HG03175 (cell line): Measurements from ENCODE around the gene TMEM120B.
"Not testable (repeated sequence)": the region's sequence is repeated elsewhere in the genome, so short reads cannot be mapped to it uniquely, and the experiment has no call there.

Experiments
- ATAC-seq: cut with Tn5 transposase; IDR thresholded peaks from one replicate; pipeline ENCODE4 v1.9.1; 2021; ENCODE audit warnings: mild to moderate bottlenecking, moderate library complexity; ENCODE audit not compliant: unreplicated experiment

TMEM120B gene

DNA sequence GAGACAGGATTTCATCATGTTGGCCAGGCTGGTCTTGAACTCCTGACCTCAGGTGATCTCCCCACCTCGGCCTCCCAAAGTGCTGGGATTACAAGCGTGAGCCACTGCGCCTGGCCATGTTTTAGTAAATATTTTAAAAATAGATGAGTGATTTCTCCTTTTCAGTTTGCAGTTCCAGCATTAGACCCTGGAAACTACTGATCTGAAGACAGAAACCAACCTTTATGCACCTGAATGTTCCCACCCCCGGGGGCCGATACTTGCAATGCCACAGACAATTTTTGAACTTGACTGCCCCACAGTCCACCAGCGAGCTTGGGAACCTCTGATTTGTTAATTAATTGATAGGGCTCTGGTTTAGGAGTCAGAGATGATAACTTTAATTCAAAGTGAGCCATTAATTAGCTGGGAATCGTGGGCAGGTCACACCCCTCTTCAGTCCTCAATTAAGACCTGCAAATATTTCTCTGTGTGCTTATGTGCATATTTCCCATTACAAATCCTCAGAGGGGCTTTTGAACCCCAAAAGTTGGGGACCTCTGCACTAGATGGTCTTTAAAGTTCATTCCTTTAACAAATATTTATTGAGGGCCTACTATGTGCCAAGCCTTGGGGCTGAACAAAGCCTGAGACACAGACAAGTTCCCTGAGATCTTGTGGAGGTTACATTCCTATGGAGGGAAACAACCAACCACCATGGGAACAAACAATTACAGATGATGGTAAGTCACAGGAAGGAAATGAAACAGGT, 4.1 kb upstream of the TMEM120B start:
- no peak for ATAC-seq

DNA sequence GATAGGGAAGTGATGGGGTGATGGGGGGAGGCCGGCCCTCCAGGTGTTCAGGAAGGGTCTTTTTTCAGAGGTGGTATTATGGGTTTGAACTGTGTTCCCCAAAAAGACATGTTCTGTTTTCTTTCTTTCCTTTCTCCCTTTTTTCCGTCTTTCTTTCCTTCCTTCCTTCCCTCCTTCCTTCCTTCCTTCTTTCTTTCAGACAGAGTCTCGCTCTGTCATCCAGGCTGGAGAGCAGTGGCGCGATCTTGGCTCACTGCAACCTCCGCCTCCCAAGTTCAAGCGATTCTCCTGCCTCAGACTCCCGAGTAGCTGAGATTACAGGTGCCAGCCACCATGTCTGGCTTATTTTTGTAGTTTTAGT, 3.5 kb upstream of the TMEM120B start:
- not testable (repeated sequence) for ATAC-seq

DNA sequence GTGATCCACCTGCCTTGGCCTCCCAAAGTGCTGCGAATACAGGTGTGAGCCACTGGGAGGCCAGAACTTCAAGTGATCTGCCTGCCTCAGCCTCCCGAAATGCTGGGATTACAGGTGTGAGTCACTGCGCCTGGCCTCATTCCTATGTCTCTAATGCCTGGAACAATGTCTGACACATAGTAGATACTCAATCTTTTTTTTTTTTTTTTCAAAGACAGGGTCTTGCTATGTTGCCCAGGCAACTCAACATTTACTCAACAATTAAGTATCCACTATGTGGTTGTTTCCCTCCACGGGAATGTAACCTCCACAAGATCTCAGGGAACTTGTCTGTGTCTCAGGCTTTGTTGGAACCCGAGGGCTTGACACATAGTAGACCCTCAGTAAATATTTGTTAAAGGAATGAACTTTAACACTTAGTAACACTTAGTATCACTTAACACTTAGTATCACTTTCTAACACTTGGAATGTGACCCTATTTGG, 3.0 kb upstream of the TMEM120B start:
- ATAC-seq: no peak

DNA sequence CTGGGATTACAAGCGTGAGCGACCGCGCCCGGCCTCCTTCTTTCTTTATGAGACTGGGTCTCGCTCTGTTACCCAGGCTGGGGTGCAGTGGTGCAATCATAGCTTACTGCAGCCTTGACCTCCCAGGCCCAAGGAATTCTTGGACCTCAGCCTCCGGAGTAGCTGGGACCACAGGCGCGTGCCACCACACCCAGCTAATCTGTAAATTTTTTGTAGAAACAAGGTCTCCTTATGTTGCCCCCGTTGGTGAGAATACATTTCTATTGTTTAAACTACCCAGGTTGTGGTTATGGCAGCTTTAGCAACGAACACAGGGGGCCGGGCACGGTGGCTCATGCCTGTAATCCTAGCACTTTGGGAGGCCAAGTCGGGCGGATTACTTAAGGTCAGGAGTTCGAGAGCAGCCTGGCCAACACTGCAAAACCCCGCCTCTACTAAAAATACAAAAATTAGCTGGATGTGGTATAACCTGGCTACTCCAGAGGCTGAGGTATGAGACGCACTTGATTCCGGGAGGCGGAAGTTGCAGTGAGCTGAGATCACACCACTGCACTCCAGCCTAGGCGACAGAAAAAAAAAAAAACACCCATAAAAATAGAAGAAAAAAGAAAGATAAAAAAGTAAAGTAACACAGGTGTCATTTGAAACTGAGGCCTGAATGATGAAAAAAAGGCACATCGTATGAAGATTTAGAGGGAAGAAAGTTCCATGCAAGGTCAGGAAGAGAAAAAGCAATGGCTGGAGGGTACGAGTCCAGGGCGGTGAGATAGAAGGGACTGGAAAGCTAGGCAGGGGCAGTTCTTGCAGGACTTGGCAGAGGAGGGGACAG, 977 bp upstream of the TMEM120B start:
- ATAC-seq: no peak

DNA sequence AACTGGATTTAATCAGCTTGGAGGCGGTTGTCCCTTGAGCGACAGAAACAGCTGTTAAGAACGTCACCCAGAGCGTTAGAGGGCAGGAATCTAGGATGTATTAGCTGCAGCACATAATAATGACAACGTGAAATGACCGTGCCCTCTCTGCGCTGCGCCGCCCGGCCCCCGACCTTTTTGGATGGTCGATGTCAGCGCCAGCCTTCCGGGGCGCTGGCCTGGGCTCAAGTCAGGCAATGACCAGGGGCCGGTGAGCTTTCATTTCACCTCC, 427 bp upstream of the TMEM120B start:
- ATAC-seq: peak; percentile 32

DNA sequence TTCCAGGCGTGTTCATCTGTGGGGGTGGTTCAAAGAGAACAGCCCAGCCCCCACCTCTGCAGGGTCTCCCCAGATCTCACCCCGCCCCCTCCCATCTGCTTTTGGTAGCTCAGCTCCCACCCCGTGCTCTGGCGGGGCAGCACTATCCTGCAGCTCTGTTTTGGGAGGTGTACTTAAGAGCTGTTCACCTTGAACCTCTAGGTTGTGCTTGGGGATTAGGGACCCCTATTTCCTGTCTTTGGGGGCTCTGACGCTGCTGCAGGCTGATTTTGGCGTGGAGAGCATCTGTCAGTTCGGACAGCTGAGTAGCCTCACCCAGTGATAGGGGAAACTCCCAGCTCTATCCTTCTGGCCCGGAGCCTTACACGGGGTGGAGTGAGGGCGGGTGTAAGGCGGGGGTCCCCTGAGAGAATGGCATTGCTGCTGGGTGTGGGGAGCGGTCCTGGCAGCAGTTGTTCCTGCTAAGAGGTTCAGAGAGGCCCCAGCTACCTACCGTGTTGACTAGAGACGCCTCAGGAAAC, 765 bp downstream of the TMEM120B start:
- ATAC-seq: no peak

DNA sequence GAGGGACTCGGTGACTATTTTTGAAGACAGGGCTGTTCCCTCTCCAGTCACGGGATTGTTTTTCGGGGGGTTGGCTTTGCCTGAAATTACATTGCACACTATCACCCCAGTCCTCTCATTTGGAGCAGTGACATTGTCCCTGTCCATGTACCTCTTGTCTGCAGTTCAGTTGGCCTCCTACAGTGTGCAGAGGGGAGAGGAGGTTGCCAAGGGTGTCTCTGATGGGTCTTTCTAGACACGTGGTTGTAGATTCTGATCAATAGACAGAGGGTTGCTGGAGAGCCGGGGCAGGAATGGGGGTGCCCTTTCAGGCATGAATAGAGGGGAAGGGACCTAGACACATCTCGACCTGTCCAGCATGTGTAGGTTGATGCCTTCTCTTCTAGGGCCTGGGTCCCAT, 1.2 kb downstream of the TMEM120B start:
- no peak for ATAC-seq

DNA sequence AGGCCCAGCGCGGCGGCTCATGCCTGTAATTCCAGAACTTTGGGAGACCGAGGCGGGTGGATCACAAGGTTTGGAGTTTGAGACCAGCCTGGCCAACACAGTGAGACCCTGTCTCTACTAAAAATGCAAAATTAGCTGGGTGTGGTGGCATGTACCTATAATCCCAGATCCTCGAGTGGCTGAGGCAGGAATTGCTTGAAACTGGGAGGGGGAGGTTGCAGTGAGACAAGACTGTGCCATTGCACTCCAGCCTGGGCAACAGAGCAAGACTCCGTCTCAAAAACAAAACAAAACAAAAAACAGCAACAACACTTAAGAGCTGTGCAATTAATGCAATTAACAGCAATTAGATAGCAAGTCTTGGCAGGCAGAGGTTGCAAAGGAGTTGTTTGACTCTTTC, 2.5 kb downstream of the TMEM120B start:
- not testable (repeated sequence) for ATAC-seq

DNA sequence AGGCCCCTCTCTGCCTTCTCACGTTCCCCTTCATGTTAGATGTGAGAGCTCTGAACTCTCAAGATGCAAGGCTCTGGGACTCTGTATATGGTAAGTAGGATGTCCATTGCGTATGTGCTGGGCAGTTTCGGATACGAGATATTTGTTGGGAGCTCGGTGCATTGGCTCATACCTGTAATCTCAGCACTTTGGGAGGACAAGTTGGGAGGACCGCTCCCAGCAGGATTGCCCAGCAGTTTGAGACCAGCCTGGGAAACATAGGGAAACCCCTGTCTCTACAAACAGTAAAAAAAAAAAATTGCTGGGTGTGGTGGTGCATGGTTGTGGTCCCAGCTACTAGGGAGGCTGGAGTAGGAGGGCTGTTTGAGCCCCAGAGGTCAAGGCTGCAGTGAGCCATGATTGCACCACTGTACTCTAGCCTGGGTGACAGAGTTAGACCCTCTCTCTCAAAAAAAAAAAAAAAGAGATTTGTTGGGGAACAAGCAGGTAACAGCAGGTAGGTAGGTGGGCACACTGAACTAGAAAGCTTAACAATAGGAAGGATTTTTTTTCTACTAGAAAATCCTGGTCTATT, 3.4 kb downstream of the TMEM120B start:
- no peak for ATAC-seq

DNA sequence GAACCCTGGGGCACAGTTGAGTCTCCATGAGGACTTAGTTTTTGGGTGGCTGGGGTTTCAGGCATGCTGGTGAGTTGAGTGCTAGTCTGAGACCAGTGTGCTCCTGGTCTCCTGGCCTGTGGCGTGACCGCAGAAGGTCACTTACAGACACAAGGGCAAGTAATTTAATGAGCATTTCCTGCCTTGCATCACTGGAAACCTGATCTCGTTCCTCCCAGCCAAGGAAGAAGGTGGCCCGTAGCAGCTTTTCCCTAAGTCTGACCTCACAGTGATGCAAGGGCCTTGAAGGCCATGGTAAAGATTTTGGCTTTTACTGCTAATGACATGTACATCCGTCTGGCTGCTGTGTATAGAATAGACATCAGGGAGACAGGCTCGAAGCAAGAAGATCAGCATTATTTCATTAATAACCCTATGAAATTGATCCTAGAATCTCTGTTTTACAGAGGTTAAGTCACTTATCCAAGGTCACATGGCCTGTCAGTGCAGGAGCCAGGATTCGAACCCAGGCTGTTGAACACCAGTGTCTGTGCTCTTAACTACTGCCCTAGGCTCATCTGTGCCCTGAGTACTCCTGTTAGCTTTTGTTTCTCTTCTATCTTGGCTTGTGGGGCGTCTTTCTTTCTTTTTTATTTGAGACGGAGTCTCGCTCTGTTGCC, 4.6 kb downstream of the TMEM120B start:
- ATAC-seq: no peak

DNA sequence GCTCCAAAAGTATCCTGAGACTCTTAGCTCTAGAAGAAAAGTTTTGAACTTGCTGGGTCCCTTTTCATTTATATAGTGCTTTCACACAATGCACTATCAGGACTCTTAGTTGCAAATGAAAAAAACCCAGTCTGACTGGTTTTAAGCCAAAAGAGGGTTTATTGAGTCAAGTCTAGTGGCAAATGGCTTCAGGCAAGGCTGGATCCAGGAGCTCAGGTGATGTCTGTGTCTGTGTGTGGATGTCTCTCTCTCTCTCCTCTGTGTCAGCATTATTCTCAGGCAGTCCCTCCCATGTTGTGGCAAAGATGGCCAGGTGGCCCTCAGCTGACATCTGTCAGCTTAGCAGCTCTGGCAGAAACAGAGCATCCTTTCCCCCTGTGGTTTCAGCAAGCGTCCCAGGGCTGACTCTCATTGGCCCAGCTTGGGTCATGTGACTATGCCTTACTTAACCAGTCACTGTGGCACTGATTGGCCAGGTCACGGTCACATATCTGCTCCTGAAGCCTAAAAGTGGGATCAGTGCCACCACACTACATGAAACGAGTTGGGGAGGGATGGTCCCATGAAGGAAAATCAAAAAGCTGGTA, 6.2 kb downstream of the TMEM120B start:
- no peak for ATAC-seq

DNA sequence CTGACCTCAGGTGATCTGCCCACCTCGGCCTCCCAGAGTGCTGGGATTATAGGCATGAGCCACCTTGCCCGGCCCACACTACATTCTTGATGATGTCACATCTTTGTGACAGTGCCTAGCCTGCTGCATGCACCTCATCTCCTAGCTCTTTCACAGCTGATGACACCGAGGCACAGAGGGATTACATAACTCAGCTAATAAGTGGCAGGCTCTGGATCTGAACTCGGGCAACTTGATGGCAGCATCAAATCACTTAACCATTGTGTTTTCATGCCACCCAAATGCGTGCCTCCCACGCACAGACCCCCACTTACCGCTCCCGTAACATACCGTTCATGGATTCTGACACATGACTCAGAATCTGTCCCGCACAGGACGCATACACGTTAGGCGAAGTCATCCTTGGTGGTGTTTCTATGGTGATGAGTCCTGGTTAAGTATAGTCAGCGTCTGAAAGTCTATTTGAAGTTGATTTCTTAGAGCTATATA, 7.4 kb downstream of the TMEM120B start:
- no peak for ATAC-seq

DNA sequence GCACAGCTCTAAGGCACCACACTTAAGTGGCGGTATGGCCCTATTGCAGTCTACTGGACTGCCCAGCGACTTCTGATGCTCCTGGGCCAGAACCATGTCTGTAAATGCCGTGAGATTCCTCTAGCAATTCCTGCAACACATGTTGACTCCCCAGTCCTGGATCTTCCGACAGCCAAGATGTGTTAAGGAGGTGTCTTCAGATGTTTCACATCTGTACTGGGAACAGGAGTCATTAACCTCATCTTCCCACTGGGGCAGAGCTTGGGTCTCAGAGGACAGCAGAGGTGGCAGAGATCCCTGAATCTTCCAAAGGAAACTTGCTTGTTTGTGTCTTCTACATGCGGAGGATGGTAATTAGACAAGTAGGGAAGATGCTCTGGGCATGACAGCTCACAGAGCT, 8.2 kb downstream of the TMEM120B start:
- ATAC-seq: no peak

DNA sequence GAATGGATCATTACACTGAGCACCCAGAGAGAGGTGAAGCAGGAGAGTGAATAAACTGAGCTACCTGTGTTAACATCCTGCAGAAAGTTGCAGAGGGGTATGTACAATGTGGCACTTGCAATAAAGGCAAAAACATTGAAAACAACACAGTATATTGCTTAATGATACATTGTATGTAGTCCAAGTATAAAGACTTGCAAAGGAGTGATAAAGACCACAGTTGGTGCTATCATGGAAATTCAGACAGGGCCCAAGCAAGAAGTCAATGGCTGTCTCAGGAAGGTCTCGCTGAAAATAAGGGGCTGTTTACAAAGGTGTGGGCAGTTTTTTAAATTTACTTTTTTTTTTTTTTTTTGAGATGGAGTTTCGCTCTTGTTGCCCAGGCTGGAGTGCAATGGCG, 10.0 kb downstream of the TMEM120B start:
- ATAC-seq: no peak

DNA sequence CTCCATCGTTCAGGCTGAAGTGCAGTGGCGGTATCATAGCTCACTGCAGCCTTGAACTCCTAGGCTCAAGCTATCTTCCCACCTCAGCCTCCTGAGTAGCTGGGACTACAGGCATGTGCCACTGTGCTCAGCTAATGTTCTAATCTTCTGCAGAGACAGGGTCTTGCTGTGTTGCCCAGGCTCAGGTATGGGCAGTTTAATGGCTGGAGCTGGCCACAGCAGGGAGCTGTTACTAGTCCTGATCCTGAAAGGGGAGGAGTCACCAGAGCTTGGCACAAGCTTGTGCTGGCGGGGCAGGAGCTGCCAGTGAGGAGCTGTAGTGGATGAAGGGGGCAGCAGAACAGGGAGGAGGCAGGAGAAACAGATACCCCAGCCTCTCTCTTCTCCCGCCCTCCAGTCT, 10.6 kb downstream of the TMEM120B start:
- ATAC-seq: no peak

DNA sequence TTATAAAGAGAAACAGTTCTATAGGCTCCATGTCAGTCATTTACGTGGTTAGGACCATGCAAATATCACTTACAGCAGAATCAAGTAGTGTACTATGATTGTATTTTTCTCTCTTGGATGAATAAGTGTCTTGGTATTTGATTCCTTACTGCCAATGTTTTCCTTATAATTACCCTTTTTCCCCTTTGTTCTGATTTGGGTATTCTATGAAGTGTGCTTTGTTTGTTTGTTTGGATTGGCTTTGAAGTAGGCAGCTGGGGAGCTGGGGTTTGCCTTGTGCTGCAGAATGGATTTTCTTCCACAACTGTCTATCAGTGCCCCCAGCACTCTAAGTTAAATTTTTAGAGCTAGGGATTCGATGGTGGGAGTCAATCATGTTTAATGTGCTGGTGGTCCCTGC, 12.4 kb downstream of the TMEM120B start:
- no peak for ATAC-seq

DNA sequence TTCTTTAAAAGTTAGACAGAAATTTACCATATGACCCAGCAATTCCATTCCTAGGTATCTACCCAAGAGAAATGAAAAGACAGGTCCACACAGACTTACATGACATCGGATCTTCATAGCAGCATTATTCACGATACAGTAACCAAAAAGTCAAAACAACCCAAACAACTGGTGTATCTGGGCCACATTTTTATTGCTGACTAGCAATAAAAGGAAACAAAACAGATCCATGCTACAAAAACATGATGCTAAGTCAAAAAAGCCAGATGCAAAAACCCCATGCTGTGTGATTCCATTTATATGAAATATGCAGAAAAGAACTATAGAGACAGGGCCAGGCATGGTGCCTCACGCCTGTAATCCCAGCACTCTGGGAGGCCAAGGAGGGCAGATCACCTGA, 12.9 kb downstream of the TMEM120B start:
- ATAC-seq: no peak

DNA sequence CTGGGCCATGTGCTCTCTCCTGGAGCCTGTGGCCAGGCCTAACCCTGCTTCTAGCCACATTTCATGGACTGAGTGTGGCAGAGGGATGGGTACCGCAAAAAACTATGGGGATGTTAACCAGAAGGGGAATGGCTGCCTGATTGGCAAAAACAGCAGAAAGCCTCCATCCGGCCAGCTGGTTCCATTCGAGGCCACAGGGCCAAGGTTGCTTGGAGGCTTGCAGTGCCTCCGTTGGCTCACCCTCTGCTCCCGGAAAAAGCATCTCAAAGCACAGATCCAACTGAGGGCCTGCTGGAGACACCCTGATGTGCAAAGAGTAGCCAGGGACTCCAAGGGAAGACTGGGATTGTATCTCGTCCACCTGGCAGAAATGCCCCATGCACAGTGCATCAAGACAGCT, 16.5 kb downstream of the TMEM120B start:
- no peak for ATAC-seq

DNA sequence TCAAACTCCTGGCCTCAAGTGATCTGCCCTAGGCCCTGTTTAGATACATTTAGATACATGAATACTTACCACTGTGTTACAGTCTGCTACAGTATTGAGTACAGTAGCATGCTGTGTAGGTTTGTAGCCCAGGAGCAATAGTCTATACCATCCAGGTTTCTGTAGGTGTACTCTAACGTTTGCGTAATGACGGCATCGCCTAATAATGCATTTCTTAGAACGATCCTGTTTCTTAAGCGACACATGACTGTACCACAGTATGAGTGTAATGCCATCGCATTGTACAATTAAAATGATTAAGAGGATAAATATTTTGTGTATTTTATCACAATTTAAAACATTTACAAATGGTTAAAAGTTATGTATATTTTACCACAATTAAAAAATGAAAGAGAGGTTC, 18.9 kb downstream of the TMEM120B start:
- ATAC-seq: no peak

DNA sequence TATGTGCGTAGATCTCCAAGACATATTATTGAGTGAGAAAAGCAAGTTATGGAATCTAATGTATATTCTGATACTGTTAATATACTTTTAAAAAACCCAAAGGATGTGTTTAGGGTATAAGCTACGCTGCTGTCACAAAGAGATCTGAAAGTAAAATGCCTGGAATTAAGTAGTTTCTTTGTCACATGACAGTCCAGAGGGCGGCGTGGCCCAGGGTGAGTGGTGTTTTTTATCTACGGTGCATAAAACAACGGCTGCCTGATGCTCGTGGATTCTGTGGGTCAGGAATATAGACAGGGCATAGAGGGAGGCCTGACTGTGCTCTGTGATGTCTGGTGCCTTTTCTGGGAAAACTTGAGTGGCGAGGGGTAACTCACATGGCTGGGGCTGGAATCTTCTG, 21.3 kb downstream of the TMEM120B start:
- no peak for ATAC-seq

DNA sequence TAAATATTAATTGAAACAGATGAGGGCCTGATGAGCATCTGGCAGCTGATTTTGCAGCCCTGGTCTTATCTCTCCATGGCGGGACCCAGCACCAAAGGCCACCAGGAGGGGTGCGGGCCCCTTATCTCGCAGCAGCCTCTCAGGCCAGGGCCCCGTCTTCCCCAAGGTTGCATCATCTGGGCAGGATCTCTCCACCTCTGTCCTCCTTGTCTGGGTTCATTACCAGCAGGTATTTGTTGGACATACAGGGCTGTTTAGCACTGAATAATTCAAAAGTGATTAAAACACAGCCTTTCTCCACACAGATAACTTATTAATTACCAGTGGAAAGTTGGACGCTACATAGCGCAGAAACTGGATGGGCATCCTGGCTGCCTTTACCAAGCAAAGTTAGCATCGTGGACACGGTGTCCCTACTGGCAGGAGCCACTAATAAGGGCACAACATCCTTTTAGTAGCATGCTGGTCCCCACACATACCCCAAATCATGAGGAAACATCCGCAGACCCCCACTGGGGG, 25.8 kb downstream of the TMEM120B start:
- ATAC-seq: no peak
